ENCODE measurements around the gene ZNF710. TPM values are rescaled to one million over a fixed set of nuclear protein-coding genes. Genes with fewer than 3 reads are reported as not detected.

The ZNF710 gene
- total RNA-seq, 1 experiment from 2014 or later: 10.0 TPM

DNA sequence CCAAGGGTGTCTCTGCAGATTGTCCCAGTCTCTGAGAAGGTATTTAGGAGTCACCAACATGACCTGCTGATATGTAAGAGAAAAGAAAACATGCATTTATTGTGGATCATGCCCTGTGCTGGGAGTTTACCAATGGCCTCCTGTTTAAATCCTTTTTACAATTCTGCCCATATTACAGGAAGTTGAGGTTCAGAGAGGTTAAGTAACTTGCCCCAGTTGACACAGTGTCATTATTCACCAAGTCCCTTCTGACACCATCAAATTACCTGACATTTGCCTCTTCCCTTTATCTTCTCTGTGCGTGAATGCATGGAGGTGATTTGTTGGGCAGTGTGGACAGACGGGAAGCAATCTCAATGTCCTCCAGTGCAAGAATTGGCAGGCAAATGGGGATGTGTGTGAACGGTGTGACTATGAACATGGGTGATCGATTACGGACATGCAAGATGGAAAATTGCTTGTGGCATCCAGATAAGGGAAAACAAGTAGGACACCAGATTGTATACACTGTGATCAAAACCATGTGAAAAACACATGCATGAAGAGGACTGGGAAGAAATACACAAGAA lies 27.3 kb downstream of the ZNF710 start (continued):
- TF ChIP-seq, protein P1, sequence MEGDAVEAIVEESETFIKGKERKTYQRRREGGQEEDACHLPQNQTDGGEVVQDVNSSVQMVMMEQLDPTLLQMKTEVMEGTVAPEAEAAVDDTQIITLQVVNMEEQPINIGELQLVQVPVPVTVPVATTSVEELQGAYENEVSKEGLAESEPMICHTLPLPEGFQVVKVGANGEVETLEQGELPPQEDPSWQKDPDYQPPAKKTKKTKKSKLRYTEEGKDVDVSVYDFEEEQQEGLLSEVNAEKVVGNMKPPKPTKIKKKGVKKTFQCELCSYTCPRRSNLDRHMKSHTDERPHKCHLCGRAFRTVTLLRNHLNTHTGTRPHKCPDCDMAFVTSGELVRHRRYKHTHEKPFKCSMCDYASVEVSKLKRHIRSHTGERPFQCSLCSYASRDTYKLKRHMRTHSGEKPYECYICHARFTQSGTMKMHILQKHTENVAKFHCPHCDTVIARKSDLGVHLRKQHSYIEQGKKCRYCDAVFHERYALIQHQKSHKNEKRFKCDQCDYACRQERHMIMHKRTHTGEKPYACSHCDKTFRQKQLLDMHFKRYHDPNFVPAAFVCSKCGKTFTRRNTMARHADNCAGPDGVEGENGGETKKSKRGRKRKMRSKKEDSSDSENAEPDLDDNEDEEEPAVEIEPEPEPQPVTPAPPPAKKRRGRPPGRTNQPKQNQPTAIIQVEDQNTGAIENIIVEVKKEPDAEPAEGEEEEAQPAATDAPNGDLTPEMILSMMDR (IDR thresholded peaks at IDR 0.05 in 2 of 3, conservative IDR thresholded peaks at IDR 0.05 in 1 of 3; ENCODE audit: borderline replicate concordance in 1 of 3, insufficient read depth in 1 of 3, low read depth in 2 of 3, low read length in 2 of 3): no peak
- no peak for TF ChIP-seq YY1 (IDR thresholded peaks at IDR 0.05; ENCODE audit: extremely low read depth, insufficient replicate concordance, low read depth, low read length)
- TF ChIP-seq, protein P2, sequence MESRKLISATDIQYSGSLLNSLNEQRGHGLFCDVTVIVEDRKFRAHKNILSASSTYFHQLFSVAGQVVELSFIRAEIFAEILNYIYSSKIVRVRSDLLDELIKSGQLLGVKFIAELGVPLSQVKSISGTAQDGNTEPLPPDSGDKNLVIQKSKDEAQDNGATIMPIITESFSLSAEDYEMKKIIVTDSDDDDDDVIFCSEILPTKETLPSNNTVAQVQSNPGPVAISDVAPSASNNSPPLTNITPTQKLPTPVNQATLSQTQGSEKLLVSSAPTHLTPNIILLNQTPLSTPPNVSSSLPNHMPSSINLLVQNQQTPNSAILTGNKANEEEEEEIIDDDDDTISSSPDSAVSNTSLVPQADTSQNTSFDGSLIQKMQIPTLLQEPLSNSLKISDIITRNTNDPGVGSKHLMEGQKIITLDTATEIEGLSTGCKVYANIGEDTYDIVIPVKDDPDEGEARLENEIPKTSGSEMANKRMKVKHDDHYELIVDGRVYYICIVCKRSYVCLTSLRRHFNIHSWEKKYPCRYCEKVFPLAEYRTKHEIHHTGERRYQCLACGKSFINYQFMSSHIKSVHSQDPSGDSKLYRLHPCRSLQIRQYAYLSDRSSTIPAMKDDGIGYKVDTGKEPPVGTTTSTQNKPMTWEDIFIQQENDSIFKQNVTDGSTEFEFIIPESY (IDR thresholded peaks at IDR 0.05; ENCODE audit: extremely low read depth, insufficient replicate concordance, low read length): no peak
- TF ChIP-seq RAD21 (IDR thresholded peaks at IDR 0.05; ENCODE audit: low read depth): no peak

- no peak overlapping the region for H2AFZ ChIP-seq (ENCODE audit: low read depth, low read length, poor library complexity, severe bottlenecking)
- intact Hi-C loops (cut with micrococcal nuclease): no loop called here
- H3K9ac ChIP-seq (ENCODE audit: low read length): no peak overlapping the region
- ATAC-seq (no peak), DNase-seq (ENCODE audit: low read depth, low spot score) (no peak)
- no peak overlapping the region for H3K27ac ChIP-seq (ENCODE audit: low read depth, low read length)
- peaks cover 4 to 26% of the 10 kb centered on the region in 2 experiments; a peak in 3 of 4 replicates for H3K4me1 ChIP-seq (ENCODE audit: control insufficient read depth in 1 of 2, insufficient read depth in 2 of 2, low read length in 2 of 2)
- no peaks in the 10 kb centered on the region for H3K36me3 ChIP-seq (ENCODE audit: control insufficient read depth in 1 of 2, insufficient read depth in 2 of 2, low read length in 2 of 2)
- ChIA-PET POLR2A (no interaction called here), RAD21 (ENCODE audit: low non-redundant PET in 1 of 2, low total read pairs in 2 of 2, uncharacterized antibody in 2 of 2, unreplicated experiment in 2 of 2) (no interaction called here), CTCF (interaction anchor here (0.6 kb wide), 1 partner anchor 47 kb away, joined by 3 read pairs; no protein-coding TSS in a partner anchor)
- peak overlapping the region; percentile 13; the same call in 1 of the 2 replicates for H3K4me2 ChIP-seq (ENCODE audit: low read length)
- no peak overlapping the region for H3K4me3 ChIP-seq (replicated peaks in 1 of 2; ENCODE audit: low read depth in 1 of 2, low read length in 2 of 2)
- H3K9me3 ChIP-seq (ENCODE audit: control insufficient read depth in 1 of 2, insufficient read depth in 1 of 2, low read depth in 1 of 2, low read length in 2 of 2): no peaks in the 10 kb centered on the region
- H3K79me2 ChIP-seq (ENCODE audit: insufficient read depth, low read length): no peaks in the 10 kb centered on the region
- BruUV-seq (replicated peaks): no TSS peak
- no peaks in the 10 kb centered on the region for H4K20me1 ChIP-seq (ENCODE audit: insufficient read depth)
- no peaks in the 10 kb centered on the region for H3K27me3 ChIP-seq (ENCODE audit: insufficient read depth, low read length)
- H3K9me2 ChIP-seq (ENCODE audit: insufficient read depth): no peaks in the 10 kb centered on the region
- TF ChIP-seq POLR2A (IDR thresholded peaks at IDR 0.05; ENCODE audit: borderline replicate concordance, extremely low read depth, insufficient read depth, insufficient read length): no peak
- TF ChIP-seq ELF1 (IDR thresholded peaks at IDR 0.05; ENCODE audit: borderline replicate concordance, low read depth): no peak
- TF ChIP-seq, protein P3, sequence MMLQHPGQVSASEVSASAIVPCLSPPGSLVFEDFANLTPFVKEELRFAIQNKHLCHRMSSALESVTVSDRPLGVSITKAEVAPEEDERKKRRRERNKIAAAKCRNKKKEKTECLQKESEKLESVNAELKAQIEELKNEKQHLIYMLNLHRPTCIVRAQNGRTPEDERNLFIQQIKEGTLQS (IDR thresholded peaks at IDR 0.05): no peak
- TF ChIP-seq EZH2 (IDR thresholded peaks at IDR 0.05): no peak
- TF ChIP-seq, protein P4, sequence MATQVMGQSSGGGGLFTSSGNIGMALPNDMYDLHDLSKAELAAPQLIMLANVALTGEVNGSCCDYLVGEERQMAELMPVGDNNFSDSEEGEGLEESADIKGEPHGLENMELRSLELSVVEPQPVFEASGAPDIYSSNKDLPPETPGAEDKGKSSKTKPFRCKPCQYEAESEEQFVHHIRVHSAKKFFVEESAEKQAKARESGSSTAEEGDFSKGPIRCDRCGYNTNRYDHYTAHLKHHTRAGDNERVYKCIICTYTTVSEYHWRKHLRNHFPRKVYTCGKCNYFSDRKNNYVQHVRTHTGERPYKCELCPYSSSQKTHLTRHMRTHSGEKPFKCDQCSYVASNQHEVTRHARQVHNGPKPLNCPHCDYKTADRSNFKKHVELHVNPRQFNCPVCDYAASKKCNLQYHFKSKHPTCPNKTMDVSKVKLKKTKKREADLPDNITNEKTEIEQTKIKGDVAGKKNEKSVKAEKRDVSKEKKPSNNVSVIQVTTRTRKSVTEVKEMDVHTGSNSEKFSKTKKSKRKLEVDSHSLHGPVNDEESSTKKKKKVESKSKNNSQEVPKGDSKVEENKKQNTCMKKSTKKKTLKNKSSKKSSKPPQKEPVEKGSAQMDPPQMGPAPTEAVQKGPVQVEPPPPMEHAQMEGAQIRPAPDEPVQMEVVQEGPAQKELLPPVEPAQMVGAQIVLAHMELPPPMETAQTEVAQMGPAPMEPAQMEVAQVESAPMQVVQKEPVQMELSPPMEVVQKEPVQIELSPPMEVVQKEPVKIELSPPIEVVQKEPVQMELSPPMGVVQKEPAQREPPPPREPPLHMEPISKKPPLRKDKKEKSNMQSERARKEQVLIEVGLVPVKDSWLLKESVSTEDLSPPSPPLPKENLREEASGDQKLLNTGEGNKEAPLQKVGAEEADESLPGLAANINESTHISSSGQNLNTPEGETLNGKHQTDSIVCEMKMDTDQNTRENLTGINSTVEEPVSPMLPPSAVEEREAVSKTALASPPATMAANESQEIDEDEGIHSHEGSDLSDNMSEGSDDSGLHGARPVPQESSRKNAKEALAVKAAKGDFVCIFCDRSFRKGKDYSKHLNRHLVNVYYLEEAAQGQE (IDR thresholded peaks at IDR 0.05; ENCODE audit: low read depth): no peak
- TF ChIP-seq SRF (IDR thresholded peaks at IDR 0.05; ENCODE audit: low read depth): no peak
- no peak for TF ChIP-seq JUND (IDR thresholded peaks at IDR 0.05)
- no peak for TF ChIP-seq EZH2phosphoT487 (IDR thresholded peaks at IDR 0.05; ENCODE audit: borderline replicate concordance)
- no peak for TF ChIP-seq MAX (IDR thresholded peaks at IDR 0.05)
- no peak for TF ChIP-seq CBX3 (IDR thresholded peaks at IDR 0.05; ENCODE audit: low read depth)
- TF ChIP-seq, protein P2 (IDR thresholded peaks at IDR 0.05; ENCODE audit: extremely low read depth, insufficient replicate concordance, low read length): no peak
Observed at GRCh38 chr15:90029024-90029423, 27.9 kb downstream of the ZNF710 start.
